ENCODE data around the gene RGSL1.
"Not testable (repeated sequence)": the region's sequence is repeated elsewhere in the genome, so short reads cannot be mapped to it uniquely, and the experiment has no call there.

The RGSL1 gene

DNA sequence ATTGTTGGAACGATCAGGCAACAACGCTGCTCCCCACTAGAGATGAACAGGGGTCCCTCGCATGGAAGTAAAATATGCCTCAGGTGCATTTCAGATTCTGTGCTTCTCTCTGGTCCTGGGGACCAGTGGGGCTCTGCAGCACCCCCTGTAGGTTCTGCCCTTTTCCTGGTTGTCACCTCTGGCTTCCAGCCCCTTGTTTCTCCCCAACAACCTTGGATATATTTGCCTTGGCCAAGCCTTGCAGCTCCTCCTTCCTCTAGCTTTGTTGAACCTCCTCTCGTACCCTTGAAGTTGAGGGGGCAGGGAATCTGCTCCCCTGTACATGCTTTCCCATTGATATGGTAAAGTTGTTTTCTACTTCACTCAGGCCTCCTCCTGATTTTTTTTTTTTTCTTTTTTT lies 5.4 kb upstream of the RGSL1 start:
- Histone ChIP-seq H3K9me3 (ENCODE audit: control insufficient read depth, low read length) (no peaks in the 10 kb centered on the region), H3K27me3 (ENCODE audit: control insufficient read depth, insufficient read depth, low read length, poor library complexity, severe bottlenecking) (no peaks in the 10 kb centered on the region), H3K27ac (ENCODE audit: insufficient read depth, low read depth, low read length, poor library complexity, severe bottlenecking) (no peak overlapping the region), H3K4me3 (ENCODE audit: insufficient read depth, low read depth, low read length) (no peak overlapping the region), H3K36me3 (ENCODE audit: control insufficient read depth, insufficient read depth, low read length) (no peaks in the 10 kb centered on the region), H3K4me1 (ENCODE audit: control insufficient read depth, insufficient read depth, low read length) (no peaks in the 10 kb centered on the region)
- 83 to 85% methylated on average over 3 to 4 of the region's 4 CpGs for WGBS, 2 experiments

- Histone ChIP-seq H3K4me1 (ENCODE audit: control insufficient read depth, insufficient read depth, low read length) (no peaks in the 10 kb centered on the region), H3K9me3 (ENCODE audit: control insufficient read depth, low read length) (no peaks in the 10 kb centered on the region), H3K36me3 (ENCODE audit: control insufficient read depth, insufficient read depth, low read length) (no peaks in the 10 kb centered on the region), H3K27ac (ENCODE audit: insufficient read depth, low read depth, low read length, poor library complexity, severe bottlenecking) (no peak overlapping the region), H3K4me3 (ENCODE audit: insufficient read depth, low read depth, low read length) (no peak overlapping the region), H3K27me3 (ENCODE audit: control insufficient read depth, insufficient read depth, low read length, poor library complexity, severe bottlenecking) (no peaks in the 10 kb centered on the region)
- 5 to 7% methylated on average over 3 of the region's 3 CpGs for WGBS, 2 experiments
Measured at GRCh38 chr1:182446033-182446669, 3.8 kb upstream of the RGSL1 start.

- not testable (repeated sequence) for H3K36me3 ChIP-seq (ENCODE audit: control insufficient read depth, insufficient read depth, low read length); H3K27me3 ChIP-seq (ENCODE audit: control insufficient read depth, insufficient read depth, low read length, poor library complexity, severe bottlenecking); H3K4me3 ChIP-seq (ENCODE audit: insufficient read depth, low read depth, low read length); H3K4me1 ChIP-seq (ENCODE audit: control insufficient read depth, insufficient read depth, low read length); H3K27ac ChIP-seq (ENCODE audit: insufficient read depth, low read depth, low read length, poor library complexity, severe bottlenecking); H3K9me3 ChIP-seq (ENCODE audit: control insufficient read depth, low read length)
- 94 to 95% methylated on average over 2 of the region's 2 CpGs for WGBS, 2 experiments
Measured at GRCh38 chr1:182447124-182447523, 2.8 kb upstream of the RGSL1 start.

- H3K36me3 ChIP-seq (ENCODE audit: control insufficient read depth, insufficient read depth, low read length): no peaks in the 10 kb centered on the region
- H3K27ac ChIP-seq (ENCODE audit: insufficient read depth, low read depth, low read length, poor library complexity, severe bottlenecking): no peak overlapping the region
- WGBS, 2 experiments: 96 to 100% methylated on average over 1 of the region's 1 CpG
- no peaks in the 10 kb centered on the region for H3K27me3 ChIP-seq (ENCODE audit: control insufficient read depth, insufficient read depth, low read length, poor library complexity, severe bottlenecking)
- no peak overlapping the region for H3K4me3 ChIP-seq (ENCODE audit: insufficient read depth, low read depth, low read length)
- H3K9me3 ChIP-seq (ENCODE audit: control insufficient read depth, low read length): no peaks in the 10 kb centered on the region
- no peaks in the 10 kb centered on the region for H3K4me1 ChIP-seq (ENCODE audit: control insufficient read depth, insufficient read depth, low read length)
Measured at GRCh38 chr1:182447660-182448059, 2.3 kb upstream of the RGSL1 start.

DNA sequence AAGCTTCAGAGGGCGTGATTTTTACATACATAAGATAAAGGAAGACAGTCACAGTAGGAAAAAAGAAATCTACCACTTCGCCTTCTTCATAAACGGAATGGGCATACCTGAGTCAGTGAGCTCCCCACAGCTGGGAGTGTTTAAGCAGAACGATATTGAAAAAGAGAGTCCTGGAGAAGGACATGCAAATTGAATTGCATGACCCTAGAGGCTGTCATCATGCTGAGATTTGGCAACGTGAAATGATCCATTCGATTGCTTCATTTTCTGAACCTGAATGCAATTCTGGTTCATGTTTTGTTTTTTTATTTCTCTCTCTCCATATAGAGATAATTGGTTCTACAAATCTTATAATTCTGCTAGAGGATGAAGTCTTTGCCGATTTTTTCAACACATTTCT lies 3.7 kb downstream of the RGSL1 start:
- Histone ChIP-seq H3K4me3 (ENCODE audit: insufficient read depth, low read depth, low read length) (no peak overlapping the region), H3K4me1 (ENCODE audit: control insufficient read depth, insufficient read depth, low read length) (no peaks in the 10 kb centered on the region), H3K36me3 (ENCODE audit: control insufficient read depth, insufficient read depth, low read length) (no peaks in the 10 kb centered on the region), H3K27ac (ENCODE audit: insufficient read depth, low read depth, low read length, poor library complexity, severe bottlenecking) (no peak overlapping the region), H3K9me3 (ENCODE audit: control insufficient read depth, low read length) (no peaks in the 10 kb centered on the region), H3K27me3 (ENCODE audit: control insufficient read depth, insufficient read depth, low read length, poor library complexity, severe bottlenecking) (no peaks in the 10 kb centered on the region)
- WGBS, 2 experiments: 86 to 89% methylated on average over 6 to 7 of the region's 7 CpGs

DNA sequence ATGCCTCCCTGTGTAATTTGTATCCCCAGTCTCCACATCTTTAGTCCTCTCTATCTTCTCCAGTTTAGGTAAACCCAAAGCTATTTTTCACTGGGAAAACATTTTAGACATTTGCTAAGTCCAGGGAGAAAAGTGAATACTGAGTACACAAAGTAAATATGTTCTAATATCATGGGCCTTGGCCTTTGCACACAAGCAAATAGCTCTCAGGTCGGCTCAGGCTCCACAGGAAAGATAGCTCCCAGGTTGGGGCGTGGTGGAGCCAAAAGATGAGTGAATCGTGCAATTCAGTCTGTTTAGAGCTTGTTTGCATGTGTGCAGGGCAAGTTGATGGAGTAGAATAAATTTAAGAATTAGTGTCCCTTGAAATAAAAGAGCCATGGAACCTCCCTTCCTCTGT lies 7.9 kb downstream of the RGSL1 start:
- H3K27me3 ChIP-seq (ENCODE audit: control insufficient read depth, insufficient read depth, low read length, poor library complexity, severe bottlenecking): no peaks in the 10 kb centered on the region
- no peaks in the 10 kb centered on the region for H3K36me3 ChIP-seq (ENCODE audit: control insufficient read depth, insufficient read depth, low read length)
- no peaks in the 10 kb centered on the region for H3K4me1 ChIP-seq (ENCODE audit: control insufficient read depth, insufficient read depth, low read length)
- WGBS, 2 experiments: 90 to 95% methylated on average over 3 of the region's 3 CpGs
- H3K27ac ChIP-seq (ENCODE audit: insufficient read depth, low read depth, low read length, poor library complexity, severe bottlenecking): no peak overlapping the region
- no peaks in the 10 kb centered on the region for H3K9me3 ChIP-seq (ENCODE audit: control insufficient read depth, low read length)
- H3K4me3 ChIP-seq (ENCODE audit: insufficient read depth, low read depth, low read length): no peak overlapping the region

DNA sequence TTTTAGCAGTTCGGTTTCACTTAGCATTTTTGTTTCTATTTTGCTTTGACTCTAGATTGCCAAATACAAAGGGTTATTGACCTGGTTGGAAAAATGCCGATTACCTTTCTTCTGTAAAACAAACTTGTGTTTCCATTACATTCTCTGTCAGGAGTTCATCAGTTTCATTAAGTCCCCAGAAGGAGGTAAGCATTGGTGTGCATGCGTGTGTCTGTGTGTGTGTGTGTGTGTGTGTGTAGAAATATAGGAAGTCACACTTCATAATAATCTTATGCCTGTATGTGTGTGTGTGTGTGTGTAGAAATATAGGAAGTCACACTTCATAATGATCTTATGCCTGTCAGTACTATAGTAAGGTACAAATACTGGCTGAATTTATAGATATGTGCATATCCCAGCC lies 10.0 kb downstream of the RGSL1 start:
- WGBS, 2 experiments: 100% methylated on average over 1 to 3 of the region's 3 CpGs
- H3K4me1 ChIP-seq (ENCODE audit: control insufficient read depth, insufficient read depth, low read length): no peaks in the 10 kb centered on the region

GRCh38 chr1:182460550-182460951 lies 10.6 kb downstream of the RGSL1 start:
- H3K4me3 ChIP-seq (ENCODE audit: insufficient read depth, low read depth, low read length): no peak overlapping the region
- H3K4me1 ChIP-seq (ENCODE audit: control insufficient read depth, insufficient read depth, low read length): no peaks in the 10 kb centered on the region
- no peak overlapping the region for H3K27ac ChIP-seq (ENCODE audit: insufficient read depth, low read depth, low read length, poor library complexity, severe bottlenecking)
- no peaks in the 10 kb centered on the region for H3K9me3 ChIP-seq (ENCODE audit: control insufficient read depth, low read length)
- no peaks in the 10 kb centered on the region for H3K27me3 ChIP-seq (ENCODE audit: control insufficient read depth, insufficient read depth, low read length, poor library complexity, severe bottlenecking)
- H3K36me3 ChIP-seq (ENCODE audit: control insufficient read depth, insufficient read depth, low read length): no peaks in the 10 kb centered on the region

More for the DNA sequence above, 10.0 kb downstream of the RGSL1 start:
- Histone ChIP-seq H3K36me3 (ENCODE audit: control insufficient read depth, insufficient read depth, low read length) (no peaks in the 10 kb centered on the region), H3K9me3 (ENCODE audit: control insufficient read depth, low read length) (no peaks in the 10 kb centered on the region), H3K27me3 (ENCODE audit: control insufficient read depth, insufficient read depth, low read length, poor library complexity, severe bottlenecking) (no peaks in the 10 kb centered on the region), H3K4me3 (ENCODE audit: insufficient read depth, low read depth, low read length) (no peak overlapping the region), H3K27ac (ENCODE audit: insufficient read depth, low read depth, low read length, poor library complexity, severe bottlenecking) (no peak overlapping the region)

DNA sequence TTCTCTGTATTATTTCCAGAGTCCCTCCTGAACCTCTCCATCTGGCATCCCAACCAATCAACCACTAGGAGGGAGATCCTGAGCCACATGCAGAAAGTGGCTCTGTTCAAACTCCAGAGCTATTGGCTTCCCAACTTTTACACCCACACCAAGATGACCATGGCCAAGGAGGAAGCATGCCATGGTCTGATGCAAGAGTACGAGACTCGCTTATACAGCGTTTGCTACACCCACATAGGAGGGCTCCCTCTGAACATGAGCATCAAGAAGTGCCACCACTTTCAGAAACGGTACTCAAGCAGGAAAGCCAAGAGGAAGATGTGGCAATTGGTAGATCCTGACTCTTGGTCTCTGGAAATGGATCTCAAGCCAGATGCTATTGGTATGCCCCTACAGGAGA lies 23.6 kb downstream of the RGSL1 start:
- H3K27ac ChIP-seq (ENCODE audit: insufficient read depth, low read depth, low read length, poor library complexity, severe bottlenecking): no peak overlapping the region
- 92 to 97% methylated on average over 4 of the region's 4 CpGs for WGBS, 2 experiments
- no peaks in the 10 kb centered on the region for H3K27me3 ChIP-seq (ENCODE audit: control insufficient read depth, insufficient read depth, low read length, poor library complexity, severe bottlenecking)

GRCh38 chr1:182476625-182477024 lies 26.7 kb downstream of the RGSL1 start:
- Histone ChIP-seq H3K36me3 (ENCODE audit: control insufficient read depth, insufficient read depth, low read length) (no peaks in the 10 kb centered on the region), H3K4me1 (ENCODE audit: control insufficient read depth, insufficient read depth, low read length) (no peaks in the 10 kb centered on the region), H3K27me3 (ENCODE audit: control insufficient read depth, insufficient read depth, low read length, poor library complexity, severe bottlenecking) (no peaks in the 10 kb centered on the region), H3K27ac (ENCODE audit: insufficient read depth, low read depth, low read length, poor library complexity, severe bottlenecking) (no peak overlapping the region), H3K4me3 (ENCODE audit: insufficient read depth, low read depth, low read length) (no peak overlapping the region), H3K9me3 (ENCODE audit: control insufficient read depth, low read length) (no peaks in the 10 kb centered on the region)
- WGBS, 2 experiments: 89 to 95% methylated on average over 2 of the region's 2 CpGs

More for the DNA sequence above, 23.6 kb downstream of the RGSL1 start:
- Histone ChIP-seq H3K4me1 (ENCODE audit: control insufficient read depth, insufficient read depth, low read length) (no peaks in the 10 kb centered on the region), H3K9me3 (ENCODE audit: control insufficient read depth, low read length) (no peaks in the 10 kb centered on the region), H3K36me3 (ENCODE audit: control insufficient read depth, insufficient read depth, low read length) (no peaks in the 10 kb centered on the region), H3K4me3 (ENCODE audit: insufficient read depth, low read depth, low read length) (no peak overlapping the region)

DNA sequence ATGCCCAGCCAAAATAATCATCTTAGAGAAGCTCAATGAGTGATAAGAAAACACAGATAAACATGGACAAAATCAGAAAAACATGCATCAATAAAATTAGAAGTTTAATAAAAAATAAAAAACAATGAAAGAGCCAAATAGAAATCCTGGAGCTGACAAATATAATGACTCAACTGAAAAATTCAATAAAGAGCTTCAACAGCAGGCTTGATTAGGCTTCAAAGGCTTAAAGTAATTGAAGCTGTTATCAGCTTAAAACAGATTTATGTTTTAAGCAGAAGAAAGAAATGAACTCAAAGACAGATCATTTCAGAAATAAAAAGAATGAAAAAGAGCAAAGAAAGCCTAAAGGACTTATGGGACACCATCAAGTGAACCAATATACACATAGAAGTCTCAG lies 28.3 kb downstream of the RGSL1 start:
- Histone ChIP-seq H3K4me3 (ENCODE audit: insufficient read depth, low read depth, low read length) (no peak overlapping the region), H3K27me3 (ENCODE audit: control insufficient read depth, insufficient read depth, low read length, poor library complexity, severe bottlenecking) (no peaks in the 10 kb centered on the region), H3K36me3 (ENCODE audit: control insufficient read depth, insufficient read depth, low read length) (no peaks in the 10 kb centered on the region), H3K4me1 (ENCODE audit: control insufficient read depth, insufficient read depth, low read length) (no peaks in the 10 kb centered on the region), H3K27ac (ENCODE audit: insufficient read depth, low read depth, low read length, poor library complexity, severe bottlenecking) (no peak overlapping the region), H3K9me3 (ENCODE audit: control insufficient read depth, low read length) (no peaks in the 10 kb centered on the region)
